ENCODE measurements around the gene PAFAH1B1. TPM values are rescaled to one million over a fixed set of nuclear protein-coding genes. Genes with fewer than 3 reads are reported as not detected.
A peak's percentile ranks its signal among the peaks of the same experiment; 100 is the strongest.

The PAFAH1B1 gene
- total and polyA plus RNA-seq, 10 of the 15 experiments (the other 5 are each of a cell fraction or from before 2014, with no cell fraction given), result 28.9 to 107 (median 49.1) TPM

DNA sequence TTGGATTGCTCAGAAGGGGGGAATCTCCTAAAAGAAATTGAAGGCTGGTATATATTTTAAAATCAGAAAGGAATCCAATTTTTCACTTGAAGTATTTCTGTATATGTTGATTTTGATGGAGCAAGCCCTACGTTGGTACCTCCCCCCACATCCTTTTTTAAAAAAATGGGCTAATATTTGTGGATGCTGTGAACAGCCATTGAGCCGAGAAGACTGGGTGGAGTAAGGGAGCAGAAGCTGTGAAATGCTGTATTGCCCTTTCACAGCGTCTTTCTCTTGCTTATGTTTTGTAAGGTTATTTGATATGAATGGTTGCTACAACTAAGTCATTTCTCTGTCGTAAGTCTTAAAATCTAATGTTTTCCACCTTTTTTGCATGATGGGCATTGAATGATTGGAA is 2.3 kb downstream of the PAFAH1B1 start:
- SMC1A ChIA-PET (ENCODE audit: uncharacterized antibody, unreplicated experiment), result interaction anchor here (1.2 to 1.4 kb wide), 2 partner anchors 15 to 180 kb away, joined by 3 to 4 read pairs; no protein-coding TSS in a partner anchor
- no peak overlapping the region for H2AFZ ChIP-seq (ENCODE audit: control insufficient read depth, low read depth, low read length)
- FAIRE-seq (no peak), DNase-seq (ENCODE audit: low read depth, low spot score) (no peak), ATAC-seq (no peak)
- TF ChIP-seq ZNF384 (IDR thresholded peaks at IDR 0.05; ENCODE audit: borderline replicate concordance, low read depth, low read length) (0 out of 2 replicates have a peak, but pooled peaks have one; percentile 9), GATAD2B (conservative IDR thresholded peaks at IDR 0.05; ENCODE audit: low read depth) (no peak)
- H3K4me3 ChIP-seq, result peak overlapping the region; percentile 83
- BruUV-seq (replicated peaks), result no TSS peak
- peak overlapping the region; percentile 32; the same call in 1 of the 2 replicates for H3K4me2 ChIP-seq (ENCODE audit: control insufficient read depth, insufficient read depth)
- no peaks in the 10 kb centered on the region for H3K4me1 ChIP-seq (ENCODE audit: control insufficient read depth, insufficient read depth, low read length)
- 0 out of 2 replicates have a peak, but pooled peaks cover 5% of the 10 kb centered on the region for H4K20me1 ChIP-seq (ENCODE audit: control insufficient read depth, insufficient read depth)
- no peaks in the 10 kb centered on the region for H3K27me3 ChIP-seq (replicated peaks in 1 of 2; ENCODE audit: control insufficient read depth in 2 of 2, insufficient read depth in 2 of 2, low read length in 1 of 2)
- no peaks in the 10 kb centered on the region for H3K9me3 ChIP-seq (replicated peaks; ENCODE audit: control insufficient read depth, insufficient read depth, low read length)
- CTCF ChIA-PET, result interaction anchor here (1.1 kb wide), 1 partner anchor 24 kb away, joined by 3 read pairs; no protein-coding TSS in a partner anchor
- RAD21 ChIA-PET (ENCODE audit: unreplicated experiment), result interaction anchor here (1.5 kb wide), 1 partner anchor 83 kb away, joined by 5 read pairs; no protein-coding TSS in a partner anchor
- peaks cover 68% of the 10 kb centered on the region for H3K79me2 ChIP-seq (ENCODE audit: control insufficient read depth, insufficient read depth, low read length)
- in situ Hi-C loops (cut with MboI), result no loop called here
- POLR2A ChIA-PET, result interaction anchor here (0.5 to 0.7 kb wide), 3 partner anchors 55 to 241 kb away, joined by 3 to 6 read pairs (median 4); no protein-coding TSS in a partner anchor
- 3% methylated on average over 4 of the region's 4 CpGs for WGBS (ENCODE audit: insufficient coverage, insufficient replicate concordance, low lambda C conversion rate, missing lambda C conversion rate)
- intact Hi-C loops (cut with micrococcal nuclease; ENCODE audit: unreplicated experiment), result loop anchor here (10.0 kb wide), 1 partner anchor 191 kb away; the partner anchor contains the start of gene MNT
- peak overlapping the region; percentile 52 for H3K9ac ChIP-seq (ENCODE audit: control insufficient read depth, insufficient read depth, low read length)
- H3K36me3 ChIP-seq (ENCODE audit: control insufficient read depth in 2 of 2, insufficient read depth in 2 of 2, low read length in 1 of 2), result no peaks in the 10 kb centered on the region
- no peak overlapping the region for H3K27ac ChIP-seq (ENCODE audit: control insufficient read depth, insufficient read depth)

DNA sequence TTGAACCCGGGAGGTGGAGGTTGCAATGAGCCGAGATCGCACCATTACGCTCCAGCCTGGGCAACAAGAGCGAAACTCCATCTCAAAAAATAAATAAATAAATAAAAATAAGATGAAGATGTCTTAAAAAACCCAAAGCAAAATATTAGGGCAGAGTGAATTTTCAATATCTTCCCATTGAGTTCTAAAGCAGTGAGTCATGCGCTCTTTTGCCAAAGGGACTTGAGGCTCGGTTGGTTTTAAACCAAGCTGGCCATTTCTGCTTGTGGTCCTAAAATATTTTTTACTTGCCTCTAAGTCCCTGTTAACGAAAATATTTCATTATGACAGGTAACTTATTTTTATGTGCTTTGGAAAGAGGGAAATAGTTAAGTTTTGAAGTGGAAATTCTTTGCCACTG is 4.7 kb downstream of the PAFAH1B1 start:
- Histone ChIP-seq H3K79me2 (ENCODE audit: control insufficient read depth, insufficient read depth, low read length) (peaks cover 92% of the 10 kb centered on the region), H3K4me1 (ENCODE audit: control insufficient read depth, insufficient read depth, low read length) (no peaks in the 10 kb centered on the region), H3K27me3 (replicated peaks in 1 of 2; ENCODE audit: control insufficient read depth in 2 of 2, insufficient read depth in 2 of 2, low read length in 1 of 2) (no peaks in the 10 kb centered on the region), H3K9ac (ENCODE audit: control insufficient read depth, insufficient read depth, low read length) (no peak overlapping the region), H3K4me3 (0 out of 2 replicates have a peak overlapping the region, but pooled peaks have one; percentile 32), H4K20me1 (ENCODE audit: control insufficient read depth, insufficient read depth) (0 out of 2 replicates have a peak, but pooled peaks cover 5% of the 10 kb centered on the region), H2AFZ (ENCODE audit: control insufficient read depth, low read depth, low read length) (no peak overlapping the region), H3K27ac (ENCODE audit: control insufficient read depth, insufficient read depth) (no peak overlapping the region), H3K9me3 (replicated peaks; ENCODE audit: control insufficient read depth, insufficient read depth, low read length) (no peaks in the 10 kb centered on the region), H3K36me3 (ENCODE audit: control insufficient read depth in 2 of 2, insufficient read depth in 2 of 2, low read length in 1 of 2) (no peaks in the 10 kb centered on the region; a peak in 1 of 4 replicates), H3K4me2 (ENCODE audit: control insufficient read depth, insufficient read depth) (no peak overlapping the region)
- 87% methylated on average over 8 of the region's 8 CpGs for WGBS (ENCODE audit: insufficient coverage, insufficient replicate concordance, low lambda C conversion rate, missing lambda C conversion rate)
- in situ Hi-C loops (cut with MboI), result no loop called here
- intact Hi-C loops (cut with micrococcal nuclease; ENCODE audit: unreplicated experiment), result loop anchor here (10.0 kb wide), 1 partner anchor 193 kb away; the partner anchor contains the start of gene MNT
- ChIA-PET SMC1A (ENCODE audit: uncharacterized antibody, unreplicated experiment) (interaction anchor here (1.3 to 2.9 kb wide), 3 partner anchors 22 to 108 kb away, joined by 4 to 8 read pairs (median 6); no protein-coding TSS in a partner anchor), RAD21 (ENCODE audit: unreplicated experiment) (interaction anchor here (1.3 kb wide), 1 partner anchor 111 kb away, joined by 3 read pairs; no protein-coding TSS in a partner anchor), POLR2A (interaction anchor here (1.3 kb wide), 1 partner anchor 10 kb away, joined by 3 read pairs; no protein-coding TSS in a partner anchor), CTCF (interaction anchor here (0.6 to 1.4 kb wide), 4 partner anchors 9 to 112 kb away, joined by 3 read pairs; no protein-coding TSS in a partner anchor)
- DNase-seq (ENCODE audit: low read depth, low spot score) (no peak), FAIRE-seq (no peak), ATAC-seq (no peak)
- no TSS peak for BruUV-seq (replicated peaks)
- TF ChIP-seq POU2F2 (IDR thresholded peaks at IDR 0.05; ENCODE audit: borderline replicate concordance, low read depth, low read length) (no peak), MTA3 (IDR thresholded peaks at IDR 0.05; ENCODE audit: borderline replicate concordance, low read length) (no peak), IKZF1 (conservative IDR thresholded peaks at IDR 0.05) (no peak), MEF2A (IDR thresholded peaks at IDR 0.05; ENCODE audit: insufficient read depth, low read depth, low read length) (no peak), HDAC2 (IDR thresholded peaks at IDR 0.05) (no peak), BCL11A (IDR thresholded peaks at IDR 0.05; ENCODE audit: low read depth, low read length) (no peak), JUND (IDR thresholded peaks at IDR 0.05; ENCODE audit: low read depth, low read length) (no peak)
- TF ChIP-seq, protein P1, sequence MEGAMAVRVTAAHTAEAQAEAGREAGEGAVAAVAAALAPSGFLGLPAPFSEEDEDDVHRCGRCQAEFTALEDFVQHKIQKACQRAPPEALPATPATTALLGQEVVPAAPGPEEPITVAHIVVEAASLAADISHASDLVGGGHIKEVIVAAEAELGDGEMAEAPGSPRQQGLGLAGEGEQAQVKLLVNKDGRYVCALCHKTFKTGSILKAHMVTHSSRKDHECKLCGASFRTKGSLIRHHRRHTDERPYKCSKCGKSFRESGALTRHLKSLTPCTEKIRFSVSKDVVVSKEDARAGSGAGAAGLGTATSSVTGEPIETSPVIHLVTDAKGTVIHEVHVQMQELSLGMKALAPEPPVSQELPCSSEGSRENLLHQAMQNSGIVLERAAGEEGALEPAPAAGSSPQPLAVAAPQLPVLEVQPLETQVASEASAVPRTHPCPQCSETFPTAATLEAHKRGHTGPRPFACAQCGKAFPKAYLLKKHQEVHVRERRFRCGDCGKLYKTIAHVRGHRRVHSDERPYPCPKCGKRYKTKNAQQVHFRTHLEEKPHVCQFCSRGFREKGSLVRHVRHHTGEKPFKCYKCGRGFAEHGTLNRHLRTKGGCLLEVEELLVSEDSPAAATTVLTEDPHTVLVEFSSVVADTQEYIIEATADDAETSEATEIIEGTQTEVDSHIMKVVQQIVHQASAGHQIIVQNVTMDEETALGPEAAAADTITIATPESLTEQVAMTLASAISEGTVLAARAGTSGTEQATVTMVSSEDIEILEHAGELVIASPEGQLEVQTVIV (IDR thresholded peaks at IDR 0.05; ENCODE audit: borderline replicate concordance, partially characterized antibody), result no peak
- TF ChIP-seq, protein P2, sequence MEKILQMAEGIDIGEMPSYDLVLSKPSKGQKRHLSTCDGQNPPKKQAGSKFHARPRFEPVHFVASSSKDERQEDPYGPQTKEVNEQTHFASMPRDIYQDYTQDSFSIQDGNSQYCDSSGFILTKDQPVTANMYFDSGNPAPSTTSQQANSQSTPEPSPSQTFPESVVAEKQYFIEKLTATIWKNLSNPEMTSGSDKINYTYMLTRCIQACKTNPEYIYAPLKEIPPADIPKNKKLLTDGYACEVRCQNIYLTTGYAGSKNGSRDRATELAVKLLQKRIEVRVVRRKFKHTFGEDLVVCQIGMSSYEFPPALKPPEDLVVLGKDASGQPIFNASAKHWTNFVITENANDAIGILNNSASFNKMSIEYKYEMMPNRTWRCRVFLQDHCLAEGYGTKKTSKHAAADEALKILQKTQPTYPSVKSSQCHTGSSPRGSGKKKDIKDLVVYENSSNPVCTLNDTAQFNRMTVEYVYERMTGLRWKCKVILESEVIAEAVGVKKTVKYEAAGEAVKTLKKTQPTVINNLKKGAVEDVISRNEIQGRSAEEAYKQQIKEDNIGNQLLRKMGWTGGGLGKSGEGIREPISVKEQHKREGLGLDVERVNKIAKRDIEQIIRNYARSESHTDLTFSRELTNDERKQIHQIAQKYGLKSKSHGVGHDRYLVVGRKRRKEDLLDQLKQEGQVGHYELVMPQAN (conservative IDR thresholded peaks at IDR 0.05), result no peak
